GM19238 (cell line): ENCODE results near the gene NXPH4.

ENCODE experiments used
- DNase-seq: peaks from one replicate; pipeline ENCODE4 v3.0.0; 2011; ENCODE audit warnings: low spot score; ENCODE audit not compliant: insufficient read length

The NXPH4 gene

DNA sequence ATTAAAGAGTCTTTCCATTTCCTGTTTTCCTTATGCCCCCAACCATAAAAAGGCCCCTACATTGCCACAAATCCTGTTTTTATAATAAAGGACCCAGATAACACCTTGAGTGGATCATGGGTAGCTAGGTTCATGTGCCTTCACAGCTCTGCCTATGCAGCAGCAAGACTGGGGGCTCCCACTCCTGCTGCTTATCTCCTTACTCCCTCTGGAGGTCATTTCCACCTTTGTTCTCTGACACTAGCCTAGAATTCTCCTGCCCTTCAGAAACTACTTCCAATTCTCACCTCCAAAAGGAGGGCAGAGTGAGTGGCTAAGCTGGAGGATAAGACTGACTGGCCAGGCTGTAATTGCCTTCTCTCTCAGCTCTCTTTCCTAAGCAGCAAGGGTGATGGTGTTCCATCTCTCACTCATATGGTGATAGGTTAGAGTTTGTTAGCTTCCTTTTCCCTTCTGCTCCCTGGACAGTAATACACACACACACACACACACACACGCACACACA is 54.4 kb downstream of the NXPH4 start:
- DNase-seq = no peak

DNA sequence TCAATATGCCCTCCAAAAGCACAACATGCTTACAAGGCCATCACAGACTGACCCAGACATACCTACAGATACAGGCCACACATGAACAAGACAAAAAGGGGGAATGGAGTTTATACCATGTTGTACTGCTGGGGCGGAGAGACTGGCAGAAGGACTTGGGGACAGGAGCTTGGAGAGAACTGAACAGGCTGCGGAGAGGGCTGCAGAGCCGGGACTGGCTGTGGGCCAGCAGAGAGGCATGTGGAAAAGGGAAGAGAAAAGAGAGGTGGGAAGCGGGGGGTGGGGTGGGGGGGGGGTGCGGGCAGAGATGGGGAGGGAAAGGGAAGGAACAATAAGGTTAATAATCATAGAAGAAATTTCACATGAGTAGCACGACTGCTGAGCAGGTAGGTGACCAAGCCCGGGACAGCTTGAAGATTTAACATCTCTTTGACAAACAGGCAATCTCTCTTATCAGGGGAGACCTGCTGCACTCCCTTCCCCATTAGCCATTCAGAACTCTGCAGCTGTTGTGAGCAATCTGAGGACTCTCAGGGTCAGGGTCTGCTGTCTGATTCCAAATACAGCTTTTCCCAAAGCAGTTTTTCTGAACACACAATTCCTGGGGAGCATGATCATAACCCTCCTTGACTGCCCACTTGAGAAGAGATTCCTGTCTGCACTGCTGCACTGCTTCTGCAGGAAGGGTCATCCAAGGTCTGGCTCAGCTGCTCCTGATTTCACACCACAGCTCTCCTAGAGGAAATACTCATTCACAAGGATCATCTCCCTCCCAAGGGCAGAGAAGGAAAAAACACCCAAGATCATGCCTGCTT is 56.0 kb downstream of the NXPH4 start:
- DNase-seq = no peak

DNA sequence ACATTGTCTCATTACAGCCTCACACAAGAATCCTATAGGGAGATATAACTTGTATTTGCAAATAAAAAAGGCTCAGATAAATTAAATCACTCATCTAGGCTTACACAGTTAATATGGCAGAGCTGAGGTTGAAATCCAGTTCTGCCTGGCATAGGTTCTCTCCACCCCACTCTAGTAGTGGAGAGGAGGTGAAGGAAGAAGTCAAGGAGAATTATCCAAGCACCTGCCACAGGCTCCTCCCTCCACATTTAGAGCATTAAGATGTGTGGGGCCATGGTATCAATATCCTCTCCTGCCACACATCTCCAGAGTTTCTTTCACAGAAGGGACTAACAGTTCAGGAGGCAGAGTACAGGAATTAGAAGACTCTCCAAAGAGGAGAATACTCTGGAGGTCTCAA is 56.9 kb downstream of the NXPH4 start:
- DNase-seq = no peak
